ENCODE results near the gene MARCHF9. TPM values are rescaled to one million over a fixed set of nuclear protein-coding genes. Genes with fewer than 3 reads are reported as not detected.

Gene MARCHF9
- total RNA-seq, 1 donor from 2014 or later = 8.1 TPM

GRCh38 chr12:57760347-57760982 is 5.6 kb downstream of the MARCHF9 start:
- Histone ChIP-seq H3K4me2 (no peak overlapping the region), H3K9me3 (ENCODE audit: low read depth) (no peaks in the 10 kb centered on the region), H4K20me1 (ENCODE audit: low read depth) (peaks cover 75% of the 10 kb centered on the region), H3K9ac (no peak overlapping the region), H3K4me3 (no peak overlapping the region), H3K27me3 (peaks cover 59% of the 10 kb centered on the region), H2AFZ (replicated peaks) (no peak overlapping the region), H3F3A (ENCODE audit: low read depth) (peaks cover 27% of the 10 kb centered on the region), H3K36me3 (no peaks in the 10 kb centered on the region), H3K4me1 (peaks cover 14% of the 10 kb centered on the region), H3K27ac (no peak overlapping the region), H3K79me2 (ENCODE audit: low read depth) (no peaks in the 10 kb centered on the region)
- peak; percentile 82 for DNase-seq (ENCODE audit: low spot score)
- Mint-ChIP-seq H3K27ac (no peak overlapping the region), H3K4me1 (peaks cover 14% of the 10 kb centered on the region), H3K27me3 (ENCODE audit: insufficient read depth, low read depth) (peaks cover 48% of the 10 kb centered on the region), H3K9me3 (peaks cover 2% of the 10 kb centered on the region), H3K4me3 (no peak overlapping the region), H3K36me3 (peaks cover 12% of the 10 kb centered on the region)
- TF ChIP-seq EZH2 (IDR thresholded peaks at IDR 0.05) = no peak
- TF ChIP-seq EZH2phosphoT487 (IDR thresholded peaks at IDR 0.05) = no peak
- TF ChIP-seq CTCF (IDR thresholded peaks at IDR 0.05) = no peak

- Mint-ChIP-seq H3K36me3 (peaks cover 10% of the 10 kb centered on the region), H3K27me3 (ENCODE audit: insufficient read depth, low read depth) (peaks cover 53% of the 10 kb centered on the region), H3K4me1 (peaks cover 13% of the 10 kb centered on the region), H3K9me3 (peaks cover 2% of the 10 kb centered on the region), H3K4me3 (no peak overlapping the region), H3K27ac (no peak overlapping the region)
- H3K9ac ChIP-seq = no peak overlapping the region
- H3K9me3 ChIP-seq (ENCODE audit: low read depth) = no peaks in the 10 kb centered on the region
- no peak overlapping the region for H3K27ac ChIP-seq
- H4K20me1 ChIP-seq (ENCODE audit: low read depth) = peaks cover 78% of the 10 kb centered on the region
- H3K79me2 ChIP-seq (ENCODE audit: low read depth) = no peaks in the 10 kb centered on the region
- peaks cover 28% of the 10 kb centered on the region for H3F3A ChIP-seq (ENCODE audit: low read depth)
- H3K36me3 ChIP-seq = no peaks in the 10 kb centered on the region
- no peak overlapping the region for H3K4me2 ChIP-seq
- TF ChIP-seq EZH2phosphoT487 (IDR thresholded peaks at IDR 0.05) (no peak), CTCF (IDR thresholded peaks at IDR 0.05) (no peak), EZH2 (IDR thresholded peaks at IDR 0.05) (no peak)
- H2AFZ ChIP-seq (replicated peaks) = no peak overlapping the region
- peaks cover 59% of the 10 kb centered on the region for H3K27me3 ChIP-seq
- no peak overlapping the region for H3K4me3 ChIP-seq
- peaks cover 13% of the 10 kb centered on the region for H3K4me1 ChIP-seq
- no peak for DNase-seq (ENCODE audit: low spot score)
These were observed 6.6 kb downstream of the MARCHF9 start for GRCh38 chr12:57761391-57761998.

- Histone ChIP-seq H4K20me1 (ENCODE audit: low read depth) (peaks cover 79% of the 10 kb centered on the region), H3K9ac (no peak overlapping the region), H3K9me3 (ENCODE audit: low read depth) (no peaks in the 10 kb centered on the region), H3K27me3 (peaks cover 59% of the 10 kb centered on the region), H3K36me3 (no peaks in the 10 kb centered on the region), H3F3A (ENCODE audit: low read depth) (peaks cover 32% of the 10 kb centered on the region), H3K4me3 (no peak overlapping the region), H3K4me1 (peaks cover 21% of the 10 kb centered on the region), H3K79me2 (ENCODE audit: low read depth) (no peaks in the 10 kb centered on the region), H2AFZ (replicated peaks) (no peak overlapping the region), H3K4me2 (no peak overlapping the region), H3K27ac (no peak overlapping the region)
- no peak overlapping the region for H3K4me3 Mint-ChIP-seq
- H3K27ac Mint-ChIP-seq = no peak overlapping the region
- no peak for TF ChIP-seq EZH2 (IDR thresholded peaks at IDR 0.05)
- no peak for TF ChIP-seq CTCF (IDR thresholded peaks at IDR 0.05)
- TF ChIP-seq EZH2phosphoT487 (IDR thresholded peaks at IDR 0.05) = no peak
- H3K4me1 Mint-ChIP-seq = peaks cover 14% of the 10 kb centered on the region
- peaks cover 11% of the 10 kb centered on the region for H3K36me3 Mint-ChIP-seq
- DNase-seq (ENCODE audit: low spot score) = no peak
- peaks cover 2% of the 10 kb centered on the region for H3K9me3 Mint-ChIP-seq
- H3K27me3 Mint-ChIP-seq (ENCODE audit: insufficient read depth, low read depth) = peaks cover 55% of the 10 kb centered on the region
These were observed 7.6 kb downstream of the MARCHF9 start for GRCh38 chr12:57762463-57762862.
